ENCODE results near the gene SPEN. TPM values are rescaled to one million over a fixed set of nuclear protein-coding genes. Genes with fewer than 3 reads are reported as not detected.

Gene SPEN
- total RNA-seq, 1 donor from 2014 or later = 20.5 TPM

GRCh38 chr1:15942661-15943327, 95.3 kb downstream of the SPEN start:
- DNase-seq (no peak), ATAC-seq (no peak)
- intact Hi-C loops (cut with micrococcal nuclease) = no loop called here

- DNase-seq (no peak), ATAC-seq (no peak)
- intact Hi-C loops (cut with micrococcal nuclease) = no loop called here
Observed at GRCh38 chr1:15943328-15943991, 96.0 kb downstream of the SPEN start.

GRCh38 chr1:15943992-15944307, 96.4 kb downstream of the SPEN start:
- intact Hi-C loops (cut with micrococcal nuclease) = no loop called here
- DNase-seq = no peak
- ATAC-seq = no peak

- intact Hi-C loops (cut with micrococcal nuclease) = no loop called here
- no peak for ATAC-seq
- no peak for DNase-seq
Observed at GRCh38 chr1:15944308-15945010, 97.0 kb downstream of the SPEN start.

GRCh38 chr1:15945011-15945831, 97.7 kb downstream of the SPEN start:
- no peak for ATAC-seq
- intact Hi-C loops (cut with micrococcal nuclease) = no loop called here
- DNase-seq = no peak

GRCh38 chr1:15945832-15946448, 98.4 kb downstream of the SPEN start:
- intact Hi-C loops (cut with micrococcal nuclease) = no loop called here
- DNase-seq = no peak
- no peak for ATAC-seq

- intact Hi-C loops (cut with micrococcal nuclease) = no loop called here
- DNase-seq (no peak), ATAC-seq (no peak)
Observed at GRCh38 chr1:15946571-15947381, 99.3 kb downstream of the SPEN start.

- no peak for DNase-seq
- intact Hi-C loops (cut with micrococcal nuclease) = no loop called here
- ATAC-seq = no peak
Observed at GRCh38 chr1:15947382-15948090, 100.0 kb downstream of the SPEN start.

- ATAC-seq (no peak), DNase-seq (no peak)
- intact Hi-C loops (cut with micrococcal nuclease) = no loop called here
Observed at GRCh38 chr1:15948091-15948591, 100.6 kb downstream of the SPEN start.

- intact Hi-C loops (cut with micrococcal nuclease) = no loop called here
- DNase-seq = peak; percentile 74
- ATAC-seq = peak; percentile 58
Observed at GRCh38 chr1:15948595-15949452, 101.3 kb downstream of the SPEN start.

- peak; percentile 84 for ATAC-seq
- peak; percentile 87 for DNase-seq
- intact Hi-C loops (cut with micrococcal nuclease) = no loop called here
Observed at GRCh38 chr1:15949453-15950245, 102.1 kb downstream of the SPEN start.

- ATAC-seq = no peak
- intact Hi-C loops (cut with micrococcal nuclease) = no loop called here
Observed at GRCh38 chr1:15950302-15950701, 102.8 kb downstream of the SPEN start.

GRCh38 chr1:15950763-15951295, 103.3 kb downstream of the SPEN start:
- intact Hi-C loops (cut with micrococcal nuclease) = no loop called here
- no peak for DNase-seq
- ATAC-seq = no peak

More at GRCh38 chr1:15950302-15950701, 102.8 kb downstream of the SPEN start:
- no peak for DNase-seq

- no peak for DNase-seq
- intact Hi-C loops (cut with micrococcal nuclease) = no loop called here
- no peak for ATAC-seq
Observed at GRCh38 chr1:15951341-15952153, 104.0 kb downstream of the SPEN start.

Measured in left ventricle myocardium superior (tissue), 1 donor.